ENCODE measurements around the gene TM9SF1.
A peak's percentile ranks its signal among the peaks of the same experiment; 100 is the strongest.

The TM9SF1 gene

DNA sequence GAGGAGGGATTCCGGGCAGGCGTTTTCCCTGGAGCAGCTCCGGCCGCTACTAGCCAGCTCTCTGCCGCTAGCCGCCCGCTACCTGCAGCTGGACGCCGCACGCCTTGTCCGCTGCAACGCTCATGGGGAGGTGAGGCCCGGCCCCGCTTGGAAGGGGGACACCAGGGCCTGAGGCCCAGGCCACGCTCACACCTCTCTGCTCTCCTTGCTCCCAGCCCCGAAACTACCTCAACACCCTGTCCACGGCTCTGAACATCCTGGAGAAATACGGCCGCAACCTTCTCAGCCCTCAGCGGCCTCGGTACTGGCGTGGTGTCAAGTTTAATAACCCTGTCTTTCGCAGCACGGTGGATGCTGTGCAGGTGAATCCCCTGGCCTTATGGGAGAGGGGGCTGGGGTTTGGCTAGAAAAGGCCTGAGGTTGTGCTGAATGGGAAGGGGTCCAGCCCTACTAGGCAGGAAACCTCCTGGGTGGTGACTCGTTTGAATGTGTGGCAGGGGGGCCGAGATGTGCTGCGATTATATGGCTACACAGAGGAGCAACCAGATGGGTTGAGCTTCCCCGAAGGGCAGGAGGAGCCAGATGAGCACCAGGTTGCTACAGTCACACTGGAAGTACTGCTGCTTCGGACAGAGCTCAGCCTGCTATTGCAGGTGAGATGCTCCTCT, 47.3 kb downstream of the TM9SF1 start:
- DNase-seq = no peak

DNA sequence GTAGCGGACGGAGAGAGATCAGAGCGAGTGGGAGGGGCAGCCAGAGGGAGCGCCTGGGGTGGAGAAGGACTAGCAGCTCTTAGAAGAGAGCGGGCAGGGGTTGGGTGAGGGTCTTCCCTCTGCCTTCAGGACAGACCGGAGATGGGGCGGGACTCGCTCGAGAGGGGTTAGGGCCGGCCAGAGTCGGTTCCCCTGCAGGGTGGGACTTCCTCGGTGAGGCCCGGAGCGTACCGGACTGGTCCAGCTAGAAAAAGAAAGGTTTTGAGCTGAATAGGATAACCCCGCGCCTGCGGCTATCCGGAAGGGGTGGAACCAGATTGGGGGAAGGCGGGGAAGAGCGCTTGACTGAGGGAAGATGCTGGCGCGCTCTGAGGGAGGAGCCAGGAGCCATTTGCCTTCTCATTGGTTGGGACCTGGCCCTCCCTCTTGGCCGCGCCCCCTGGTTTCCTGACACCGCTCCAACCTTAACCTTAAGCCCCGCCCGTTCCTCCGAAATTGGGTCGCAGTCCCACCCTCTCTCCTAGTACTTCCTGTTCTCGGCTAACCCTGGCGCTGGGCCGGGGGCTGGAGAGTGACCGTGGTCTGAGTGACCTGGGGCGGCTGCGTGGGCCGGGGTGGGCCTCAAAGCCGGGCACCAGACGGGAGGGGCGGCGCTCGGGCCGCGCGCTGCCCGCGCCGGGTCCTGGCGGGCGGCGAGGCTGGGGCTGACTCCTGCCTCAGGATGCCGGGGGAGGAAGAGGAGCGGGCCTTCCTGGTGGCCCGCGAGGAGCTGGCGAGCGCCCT, 48.1 kb downstream of the TM9SF1 start, which contains the start of gene RNF31:
Gene RNF31, plus strand, starts transcription at position 521 of the 783 bp plus-strand sequence. Its CDS starts 201 bp downstream, at position 722.
- peak; percentile 98 for DNase-seq

DNA sequence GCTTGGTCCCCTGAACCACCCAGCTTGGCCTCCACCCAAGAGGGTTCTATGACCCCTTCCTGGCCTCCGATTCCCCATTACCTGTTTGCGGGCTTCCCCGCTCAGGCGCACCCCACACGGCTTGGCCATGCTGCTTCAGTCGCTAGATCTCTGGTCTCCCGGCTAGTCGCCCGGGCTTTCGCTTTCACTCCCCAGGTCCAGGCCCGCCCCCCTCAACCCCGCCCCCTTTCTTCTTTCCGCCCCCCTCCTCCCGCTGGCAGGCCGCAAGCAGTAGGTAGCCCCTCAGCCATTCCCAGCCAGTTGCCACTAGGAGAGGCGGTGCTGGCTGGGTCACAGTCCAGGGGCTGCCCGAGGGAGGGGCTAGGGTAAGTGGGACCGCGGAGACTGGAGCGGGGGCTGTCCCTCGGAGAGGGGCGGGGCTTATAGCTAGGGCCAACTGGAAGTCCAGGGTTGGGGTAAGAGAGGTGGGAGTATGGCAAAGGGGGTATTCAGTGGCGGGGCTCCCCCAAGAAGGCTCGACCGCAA, 48.7 kb downstream of the TM9SF1 start, which contains the start of gene PSME2:
Gene PSME2, minus strand, starts transcription at position 158 of the 525 bp plus-strand sequence. Its CDS starts 29 bp downstream, at position 129.
- DNase-seq = peak; percentile 94

DNA sequence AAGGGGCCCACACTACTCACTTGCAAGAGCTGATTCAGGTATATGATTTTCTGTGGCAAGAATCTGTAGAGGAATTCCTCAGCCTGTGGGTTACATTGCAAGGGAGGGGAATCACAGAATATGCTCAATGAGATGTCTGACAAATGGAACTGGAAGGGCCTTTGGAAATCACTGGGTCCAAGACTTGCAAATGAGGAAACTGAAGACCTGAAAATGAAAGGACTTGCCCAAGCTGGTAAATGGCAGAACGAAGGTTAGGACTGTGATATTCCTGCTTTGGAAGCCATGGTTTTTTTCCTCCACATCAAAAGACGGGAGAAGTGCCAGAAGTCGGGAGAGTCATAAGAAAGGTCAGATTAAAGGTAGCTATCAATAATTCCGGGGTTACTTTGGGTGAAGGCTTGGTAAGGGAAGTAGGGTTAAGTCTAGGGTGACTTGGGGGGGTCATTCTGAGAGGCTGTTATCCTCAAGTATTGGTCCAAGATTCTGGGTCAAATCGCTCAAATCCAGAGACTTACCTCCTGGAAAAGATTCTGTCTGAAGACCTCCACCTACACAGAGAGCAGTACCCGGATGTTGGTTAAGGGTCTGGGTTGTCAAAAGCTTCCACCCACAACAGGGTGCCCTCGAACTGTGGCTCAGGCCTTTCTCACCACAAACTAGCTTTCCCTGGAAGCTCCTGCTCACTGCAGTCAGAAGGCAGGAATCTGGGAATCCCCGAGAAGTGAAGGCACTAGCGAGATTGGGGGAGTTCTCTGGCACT, 49.4 kb downstream of the TM9SF1 start:
- DNase-seq = no peak

DNA sequence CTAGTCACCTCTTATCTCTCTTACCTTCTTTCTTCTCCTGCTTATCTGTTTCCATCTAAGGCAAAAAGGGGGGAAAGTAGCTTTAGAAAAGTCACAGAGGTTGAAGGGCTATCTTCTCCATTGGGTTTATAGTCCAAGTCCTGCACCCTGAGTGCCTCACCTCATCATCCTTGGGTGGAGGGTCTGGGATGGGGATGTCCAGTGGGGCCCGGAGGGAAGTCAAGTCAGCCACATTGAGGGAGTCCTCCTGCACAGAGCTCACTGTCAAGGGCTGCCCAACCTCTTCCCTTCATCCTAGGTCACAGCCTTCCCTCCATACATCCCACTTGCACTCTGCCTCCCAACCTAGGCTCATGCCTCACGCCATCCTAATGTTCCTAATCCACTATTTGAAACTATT, 50.0 kb downstream of the TM9SF1 start:
- no peak for DNase-seq

DNA sequence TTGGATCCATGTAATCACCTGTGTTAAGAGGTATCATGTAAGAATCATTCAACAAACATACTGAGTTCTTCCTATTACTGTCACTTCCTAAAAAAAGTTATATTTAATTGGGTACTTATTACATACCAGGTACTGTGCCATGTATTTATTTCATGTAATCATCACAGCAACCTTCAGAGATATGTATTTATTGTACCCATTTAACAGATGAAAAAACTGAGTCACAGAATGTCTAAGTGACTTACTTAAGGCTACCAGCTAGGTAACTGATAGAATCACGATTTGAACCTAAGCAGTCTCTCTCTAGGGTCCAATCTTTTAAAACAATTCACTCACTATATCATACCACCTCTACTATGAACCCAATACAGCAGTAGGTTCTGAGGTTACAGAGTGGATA, 50.8 kb downstream of the TM9SF1 start:
- DNase-seq = no peak

DNA sequence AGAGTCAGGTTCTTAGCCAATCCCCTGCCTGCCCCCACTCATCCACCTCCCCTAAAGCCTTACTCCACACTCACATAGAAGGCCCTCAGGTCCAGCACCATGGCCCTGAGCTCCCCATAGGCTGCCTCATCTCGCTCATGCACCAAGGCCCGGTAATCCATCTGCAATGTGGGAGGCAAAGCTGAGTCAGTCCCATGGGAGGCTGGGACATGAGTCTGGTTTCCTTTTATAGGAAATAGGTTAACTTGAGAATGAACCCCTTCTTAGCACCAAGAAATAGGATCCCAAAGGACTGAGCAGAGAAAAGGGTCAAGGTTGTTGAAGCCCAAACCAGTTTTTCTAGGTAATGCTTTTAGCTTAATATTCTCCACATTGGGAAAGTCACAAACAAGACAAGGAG, 51.7 kb downstream of the TM9SF1 start:
- DNase-seq = no peak

DNA sequence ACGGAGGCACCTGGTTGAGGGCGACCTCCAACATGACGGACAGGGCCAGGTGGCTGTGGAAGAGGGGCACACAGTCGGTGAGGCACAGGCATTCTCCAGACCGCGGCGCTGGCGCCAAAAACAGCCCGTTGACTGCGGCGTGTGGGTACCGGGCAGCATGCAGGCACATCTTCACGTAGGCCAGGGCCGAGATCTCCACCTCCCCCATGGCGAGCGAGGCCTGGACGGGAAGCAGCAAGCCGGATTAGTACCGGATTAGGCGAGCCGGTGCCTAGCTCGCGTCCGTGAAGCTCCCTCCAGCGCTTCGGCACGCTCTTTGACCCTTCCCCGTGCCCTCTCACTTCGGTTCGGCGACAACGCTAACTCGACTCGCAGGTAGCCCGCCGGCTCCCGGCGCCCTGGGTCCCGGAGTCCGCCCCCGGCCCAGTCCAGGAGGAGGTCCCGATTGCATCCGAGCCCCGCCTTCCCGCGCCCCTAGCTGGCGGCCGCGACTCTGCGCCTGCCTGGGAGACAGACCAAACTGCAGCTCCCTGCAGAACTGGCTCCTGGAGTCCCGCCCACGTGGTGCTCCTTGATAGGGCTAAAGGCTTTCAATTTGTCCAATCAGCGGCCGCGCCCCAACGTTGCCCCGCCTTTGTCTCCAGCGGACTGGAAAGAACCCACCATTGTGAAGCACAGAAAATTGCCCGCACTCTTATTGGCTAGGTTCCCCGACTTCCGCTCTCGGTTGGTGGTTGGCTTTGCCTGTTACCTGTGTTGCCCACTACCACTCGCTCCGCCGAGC, 54.0 kb downstream of the TM9SF1 start, which contains the start of gene EMC9:
Gene EMC9, minus strand, starts transcription at position 495 of the 784 bp plus-strand sequence. Its CDS starts 287 bp downstream, at position 208.
- peak; percentile 100 for DNase-seq

DNA sequence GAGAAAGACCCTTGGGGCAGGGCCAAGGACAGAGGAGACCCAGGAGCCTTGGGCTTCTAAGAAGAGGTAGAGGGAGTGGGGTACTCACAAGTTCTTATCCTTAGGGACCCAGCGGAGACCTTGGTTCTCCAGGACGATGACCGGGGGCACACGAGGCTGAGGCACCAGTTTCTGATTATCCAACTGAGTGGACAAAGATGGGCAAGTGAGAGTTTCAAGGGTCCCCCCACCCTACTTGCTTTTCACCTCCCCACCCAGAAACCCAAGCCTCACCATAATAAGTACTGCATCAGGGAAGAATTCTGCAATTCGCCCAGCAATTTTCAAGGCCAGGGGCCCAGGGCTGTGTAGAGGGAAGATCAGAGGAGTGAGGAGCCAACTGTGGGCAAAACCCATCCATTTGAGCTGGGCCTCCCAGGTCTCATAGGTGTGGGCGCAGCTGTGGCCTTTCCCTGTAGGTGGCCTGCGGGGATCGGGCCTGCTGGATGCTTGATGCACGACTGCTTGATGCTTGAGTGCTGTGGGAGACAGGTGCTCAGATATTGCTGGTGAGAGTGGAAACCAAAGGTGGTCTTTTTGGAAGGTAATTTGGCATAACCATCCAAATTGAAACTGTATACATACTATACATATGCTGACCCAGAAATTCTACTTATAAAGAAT, 55.8 kb downstream of the TM9SF1 start:
- DNase-seq = peak; percentile 42
